NCI-H69 (cell line): ENCODE results near the gene MYOZ1.
"Not testable (repeated sequence)": the region's sequence is repeated elsewhere in the genome, so short reads cannot be mapped to it uniquely, and the experiment has no call there.

ENCODE experiments used
- DNase-seq: peaks from one replicate; lab custom pipeline; 2025; lab: John Stamatoyannopoulos, UW

MYOZ1 gene

DNA sequence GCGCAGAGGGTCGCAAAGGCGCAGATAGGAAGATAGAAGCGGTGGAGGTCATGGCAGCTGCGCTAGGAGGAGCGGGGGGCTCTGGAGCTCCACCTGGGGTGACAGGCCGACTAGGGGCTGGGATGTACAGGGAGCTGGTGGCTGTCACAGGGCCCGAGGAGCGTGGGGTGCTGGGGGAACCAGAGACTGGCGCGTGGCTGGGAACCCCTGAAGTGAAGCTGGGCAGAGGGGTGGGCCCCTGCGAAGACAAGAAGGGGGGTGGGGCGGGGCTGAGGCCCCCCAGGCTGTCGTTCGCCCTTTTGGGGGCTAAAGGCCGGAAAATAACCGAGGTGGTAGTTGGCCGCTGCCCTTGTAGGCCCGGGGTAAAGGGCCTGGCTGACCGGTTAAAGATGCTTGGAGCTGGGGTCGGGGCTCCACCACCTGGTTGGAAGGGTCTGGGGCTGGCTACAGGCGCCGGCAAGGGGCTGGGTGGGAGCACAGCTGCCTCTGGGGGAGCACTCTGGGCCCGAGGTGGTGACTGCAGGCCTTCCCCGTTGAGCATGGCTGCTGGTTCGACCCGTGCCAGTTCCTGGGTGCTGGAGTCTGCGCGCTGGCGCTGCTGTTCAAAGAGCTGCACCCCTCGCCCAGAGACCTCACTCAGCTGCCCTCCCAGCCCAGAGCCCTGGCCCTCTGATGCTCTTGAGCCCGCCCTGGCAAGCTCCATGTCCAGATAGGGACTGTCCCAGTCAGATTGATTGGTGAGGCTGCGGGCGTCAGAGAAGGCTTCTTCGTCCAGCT is 6.8 kb upstream of the MYOZ1 start:
- DNase-seq, result no peak

DNA sequence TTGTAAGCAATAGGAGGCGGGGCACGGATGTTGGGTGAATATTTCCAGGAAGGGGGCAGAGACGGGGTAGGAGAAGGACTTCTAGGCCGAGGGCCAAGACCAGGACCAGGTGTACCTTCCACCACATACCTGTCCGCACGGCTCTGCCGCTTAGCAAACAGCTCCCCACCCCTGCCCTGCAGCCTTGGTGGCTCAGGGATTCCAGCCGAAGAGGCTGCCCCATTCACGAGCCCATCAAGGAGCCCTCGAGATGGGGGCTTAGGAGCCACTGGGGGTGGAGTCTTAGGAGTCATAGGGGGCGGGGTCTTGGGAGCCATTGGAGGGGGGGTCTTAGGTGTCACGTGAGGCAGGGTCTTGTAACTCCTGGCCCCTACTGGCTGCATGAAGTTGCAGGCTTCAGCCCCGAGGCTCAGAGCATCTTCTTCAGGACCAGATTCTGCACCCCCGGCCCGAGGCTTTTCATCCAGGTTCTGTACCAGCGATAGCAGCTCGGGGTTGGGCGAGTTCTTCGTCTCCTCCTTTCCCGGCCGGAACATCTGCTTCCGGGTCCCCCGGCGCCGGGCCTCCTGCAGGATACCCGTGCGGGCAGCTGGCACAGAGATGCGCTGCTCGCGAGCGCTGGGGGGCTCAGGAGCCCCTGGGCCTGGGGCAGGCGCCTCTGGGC is 6.1 kb upstream of the MYOZ1 start:
- peak; percentile 76 for DNase-seq

DNA sequence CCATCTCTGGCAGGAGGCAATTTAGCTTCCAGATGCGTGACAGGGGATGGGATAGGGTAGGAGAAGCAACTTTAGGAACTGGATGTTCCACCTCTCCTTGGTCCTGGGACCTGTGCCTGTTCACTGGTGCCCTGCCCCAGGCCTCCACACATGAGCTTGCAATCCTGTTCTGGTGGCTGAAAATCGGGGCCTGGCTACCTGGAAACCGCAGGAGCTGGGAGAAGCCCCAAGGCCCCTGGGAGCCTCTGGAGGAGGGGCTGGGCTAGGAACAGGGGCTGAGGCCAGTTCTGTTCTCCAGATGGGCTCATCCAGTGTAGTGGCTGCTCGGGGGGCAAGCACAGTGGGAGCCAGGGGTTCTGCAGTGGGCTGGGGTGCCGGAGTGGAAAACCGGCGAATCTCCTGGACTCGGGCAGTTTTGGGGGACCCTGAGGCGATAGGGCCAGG is 5.3 kb upstream of the MYOZ1 start:
- DNase-seq, result no peak

DNA sequence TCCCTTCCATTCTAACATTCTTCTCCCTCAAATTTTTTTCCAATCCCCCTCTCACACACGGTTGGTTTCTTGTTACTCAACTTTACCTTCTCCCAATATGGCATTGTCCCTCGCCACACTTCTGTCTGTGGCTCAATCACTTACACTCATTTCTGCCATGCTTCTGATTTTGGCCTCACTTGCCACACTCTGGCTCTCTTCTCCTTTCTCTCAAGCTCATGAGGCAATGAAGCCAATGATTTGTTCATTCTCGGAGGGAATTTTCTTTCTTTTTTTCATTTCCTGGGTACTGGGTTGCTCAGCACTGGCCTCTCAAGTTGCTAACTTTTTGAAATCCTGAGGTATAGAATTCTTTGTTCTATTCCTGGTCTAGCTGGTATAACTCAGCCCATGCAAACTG is 4.0 kb upstream of the MYOZ1 start:
- no peak for DNase-seq

DNA sequence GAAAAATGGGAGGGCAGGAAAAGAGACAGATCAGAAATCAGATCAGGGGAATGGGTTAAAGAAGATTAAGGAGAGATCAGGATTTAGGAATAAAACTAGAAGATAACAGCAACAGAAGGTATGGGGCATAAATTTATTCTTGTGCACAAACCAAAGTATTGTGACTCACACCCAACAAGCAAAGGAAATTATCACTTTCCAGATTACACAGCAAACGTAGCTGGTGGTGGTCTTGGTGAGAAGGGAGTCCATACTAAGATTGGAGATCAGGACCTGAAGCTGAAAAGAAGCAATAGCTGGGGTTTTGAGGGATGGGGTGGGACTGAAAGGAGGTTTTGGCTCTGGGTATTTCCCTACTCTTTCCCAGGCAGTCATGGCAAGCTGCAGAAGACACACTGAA is 3.5 kb upstream of the MYOZ1 start:
- no peak for DNase-seq

DNA sequence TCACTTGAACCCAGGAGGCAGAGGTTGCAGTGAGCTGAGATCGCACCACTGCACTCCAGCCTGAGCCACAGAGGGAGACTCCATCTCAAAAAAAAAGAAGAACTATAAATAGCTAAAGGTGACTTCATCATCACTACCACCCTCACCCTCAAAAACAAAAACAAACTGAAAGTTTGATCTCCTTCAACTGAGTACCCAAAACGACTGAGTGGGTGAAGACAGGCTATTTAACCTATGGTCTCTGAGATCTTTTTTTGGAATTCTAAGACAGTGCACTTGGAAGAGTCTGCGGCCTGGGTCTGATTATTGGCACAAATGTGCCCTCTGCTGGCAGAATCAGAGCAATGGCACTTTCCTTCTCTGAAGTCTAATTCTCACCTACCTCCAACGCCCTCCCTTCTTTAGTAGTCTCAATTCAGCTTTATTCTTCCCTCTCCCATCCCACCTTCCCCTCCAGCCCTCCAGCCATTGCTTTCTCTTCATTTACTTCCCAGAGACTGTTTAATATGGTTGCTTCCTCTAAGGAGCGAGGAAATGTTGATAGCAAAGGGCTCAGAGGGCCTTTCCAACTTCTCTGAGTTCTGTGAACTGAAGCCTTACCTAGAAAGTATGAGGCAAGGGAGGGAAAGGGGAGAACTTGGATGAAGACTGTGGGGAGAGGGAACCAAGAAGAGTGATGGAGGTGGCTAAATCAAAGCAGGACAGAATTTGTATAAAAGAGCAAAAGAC is 2.9 kb upstream of the MYOZ1 start:
- DNase-seq, result peak; percentile 59

DNA sequence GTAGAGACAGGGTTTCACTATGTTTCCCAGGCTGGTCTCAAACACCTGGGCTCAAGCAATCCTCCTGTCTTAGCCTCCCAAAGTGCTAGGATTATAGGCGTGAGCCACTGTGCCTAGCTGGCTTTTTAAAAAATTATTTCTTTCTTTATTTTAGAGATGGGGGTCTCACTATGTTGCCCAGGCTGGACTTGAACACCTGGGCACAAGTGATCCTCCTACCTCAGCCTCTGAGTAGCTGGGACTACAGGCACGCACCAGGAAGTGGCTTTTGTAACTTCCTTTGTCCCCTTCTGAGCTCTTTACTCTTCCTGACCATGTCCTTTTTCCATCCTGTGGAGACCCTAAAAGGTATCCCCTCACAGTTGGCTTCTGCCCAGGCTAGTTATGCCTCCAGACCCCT is 2.1 kb upstream of the MYOZ1 start:
- no peak for DNase-seq

DNA sequence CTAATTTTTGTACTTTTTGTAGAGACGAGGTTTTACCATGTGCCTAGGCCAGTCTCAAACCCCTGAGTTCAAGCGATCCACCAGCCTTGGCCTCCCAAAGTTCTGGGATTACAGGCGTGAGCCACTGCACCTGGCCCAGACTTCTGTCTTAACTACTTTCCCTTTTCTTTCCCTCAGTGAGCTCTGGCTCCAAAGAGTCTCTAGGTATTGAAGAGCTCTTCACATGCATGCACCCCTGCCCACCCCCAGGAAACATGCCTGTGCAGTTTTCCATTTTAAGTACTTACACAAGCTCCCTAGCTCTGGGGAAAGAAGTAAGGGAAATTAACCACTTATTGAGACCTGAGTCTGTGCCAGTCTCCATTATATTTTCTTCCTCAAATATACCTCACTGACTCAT is 2.0 kb downstream of the MYOZ1 start:
- DNase-seq, result no peak

DNA sequence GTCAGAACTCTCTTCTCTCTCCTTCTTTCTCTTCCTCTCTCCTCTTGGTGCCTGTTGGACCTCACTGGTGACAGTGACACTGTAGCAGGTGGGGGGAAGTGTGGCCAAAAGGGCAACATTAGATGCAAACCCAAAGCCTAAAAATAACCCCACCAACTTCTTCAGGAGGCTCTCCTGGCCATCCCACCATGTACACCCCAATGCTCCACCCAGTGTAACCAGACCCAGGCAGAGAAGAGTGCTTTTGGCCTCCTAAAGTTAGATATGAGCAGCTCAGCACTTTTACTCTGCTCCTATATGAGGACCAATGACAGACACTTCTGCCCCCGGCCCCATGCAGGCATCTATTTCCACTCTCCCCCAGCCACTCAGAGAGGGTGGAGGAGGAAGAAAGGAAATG is 5.5 kb downstream of the MYOZ1 start:
- DNase-seq, result no peak

DNA sequence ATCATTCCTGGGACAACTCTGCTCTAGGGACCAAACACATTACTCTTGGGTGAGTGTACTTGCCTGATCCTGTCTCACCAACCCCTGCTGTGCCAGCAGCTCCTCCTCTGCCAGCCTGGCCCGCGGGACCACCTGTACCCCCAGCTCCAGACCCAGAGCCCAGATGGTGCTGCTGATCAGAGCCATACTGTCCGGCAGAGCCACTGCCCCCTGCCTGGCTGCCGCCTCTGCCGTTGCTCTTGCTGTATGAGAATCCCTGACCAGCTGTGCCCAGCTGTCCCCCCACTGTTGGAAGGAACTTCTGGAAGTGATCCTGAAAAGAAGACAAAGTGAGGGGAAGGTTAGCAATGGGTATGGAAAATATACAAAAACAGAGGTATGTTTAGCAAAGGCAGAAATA is 6.9 kb downstream of the MYOZ1 start:
- peak; percentile 20 for DNase-seq

DNA sequence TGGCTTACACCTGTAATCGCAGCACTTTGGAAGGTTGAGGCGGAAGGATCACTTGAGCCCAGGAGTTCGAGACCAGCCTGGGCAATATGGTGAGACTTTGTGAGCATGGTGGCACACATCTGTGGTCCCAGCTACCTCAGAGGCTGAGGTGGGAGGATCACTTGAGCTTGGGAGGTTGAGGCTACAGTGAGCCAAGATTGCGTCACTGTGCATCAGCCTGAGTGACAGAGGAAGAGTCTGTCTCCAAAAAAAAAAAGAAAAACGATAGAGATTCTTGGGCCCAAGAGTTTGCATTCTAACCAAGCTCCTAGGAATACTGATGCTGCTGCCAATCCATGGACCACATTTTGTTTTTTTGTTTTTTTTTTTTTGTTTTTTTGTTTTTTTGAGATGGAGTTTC is 12.1 kb downstream of the MYOZ1 start:
- DNase-seq, result no peak

DNA sequence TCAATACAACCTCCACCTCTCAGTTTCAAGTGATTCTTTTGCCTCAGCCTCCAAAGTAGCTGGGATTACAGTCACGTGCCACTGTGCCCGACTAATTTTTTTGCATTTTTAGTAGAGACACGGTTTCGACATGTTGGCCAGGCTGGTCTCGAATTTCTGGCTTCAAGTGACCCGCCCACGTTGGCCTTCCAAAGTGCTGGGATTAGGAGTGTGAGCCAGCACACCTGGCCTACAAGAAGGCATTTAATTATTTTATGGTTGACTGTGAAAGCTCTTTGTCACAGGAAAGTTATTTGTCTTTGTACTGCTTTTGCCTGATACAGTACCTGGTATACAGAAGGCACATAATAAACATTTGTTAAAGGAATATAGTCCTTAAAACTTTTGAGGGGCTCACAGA is 12.9 kb downstream of the MYOZ1 start:
- no peak for DNase-seq

DNA sequence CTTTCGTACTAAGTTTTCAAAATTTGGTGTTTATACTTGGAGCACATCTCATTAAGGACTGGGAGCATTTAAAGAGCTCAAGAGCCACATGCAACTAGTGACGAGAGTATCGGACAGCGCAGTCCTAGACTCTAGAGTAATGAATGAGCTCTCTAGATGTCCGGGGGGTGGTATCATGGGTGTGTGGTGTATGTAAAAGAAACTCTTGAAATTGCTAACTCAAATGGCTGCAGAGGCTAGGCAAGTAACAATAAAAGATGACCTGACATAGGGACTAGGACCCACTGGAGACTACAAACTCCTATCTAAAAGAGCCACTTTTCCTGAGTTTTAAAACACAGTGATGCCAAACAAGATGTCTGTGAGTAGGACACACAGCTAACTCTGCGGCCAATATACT is 14.0 kb downstream of the MYOZ1 start:
- no peak for DNase-seq

DNA sequence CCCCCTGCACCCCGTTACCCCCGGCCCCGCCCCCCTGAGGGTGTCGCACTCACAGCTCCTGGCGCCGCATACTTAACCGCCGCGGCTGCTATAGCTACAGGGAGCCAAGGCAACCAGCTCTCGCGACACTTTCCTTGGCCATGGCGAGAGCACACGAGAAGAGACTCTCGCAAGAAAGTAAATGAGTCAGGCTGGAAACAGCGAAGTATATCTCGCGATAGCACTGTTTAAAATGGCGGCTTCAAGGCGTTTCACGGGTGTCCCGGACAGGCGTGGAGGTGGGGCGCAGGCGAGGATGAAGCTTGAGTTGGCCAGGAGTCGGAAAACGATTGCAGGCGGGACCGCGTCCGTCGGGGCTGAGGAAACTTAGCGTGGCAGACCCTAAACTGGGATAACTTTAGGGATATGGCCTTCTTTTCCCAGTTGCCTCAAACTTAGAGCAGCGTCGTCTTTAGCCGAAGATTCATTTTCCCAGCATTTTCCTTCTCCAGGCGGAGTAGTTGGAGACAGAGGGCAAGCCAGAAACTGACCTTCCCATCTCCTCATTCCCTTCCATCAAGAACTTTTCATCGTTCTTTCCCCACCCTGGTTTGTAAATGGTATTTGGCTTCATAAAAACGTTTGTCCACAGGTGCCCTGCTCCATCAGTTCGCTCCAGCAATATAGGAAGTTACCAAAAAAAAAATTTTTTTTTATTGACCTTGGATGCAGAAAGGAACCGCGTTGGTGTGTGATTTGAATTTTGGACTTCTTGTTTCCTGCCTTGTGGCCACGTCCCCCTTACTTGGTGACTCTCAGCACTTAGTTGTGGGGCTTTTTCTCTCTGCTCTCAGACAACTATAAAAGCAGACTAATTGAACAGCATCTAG is 15.2 kb downstream of the MYOZ1 start:
- peak; percentile 96 for DNase-seq

DNA sequence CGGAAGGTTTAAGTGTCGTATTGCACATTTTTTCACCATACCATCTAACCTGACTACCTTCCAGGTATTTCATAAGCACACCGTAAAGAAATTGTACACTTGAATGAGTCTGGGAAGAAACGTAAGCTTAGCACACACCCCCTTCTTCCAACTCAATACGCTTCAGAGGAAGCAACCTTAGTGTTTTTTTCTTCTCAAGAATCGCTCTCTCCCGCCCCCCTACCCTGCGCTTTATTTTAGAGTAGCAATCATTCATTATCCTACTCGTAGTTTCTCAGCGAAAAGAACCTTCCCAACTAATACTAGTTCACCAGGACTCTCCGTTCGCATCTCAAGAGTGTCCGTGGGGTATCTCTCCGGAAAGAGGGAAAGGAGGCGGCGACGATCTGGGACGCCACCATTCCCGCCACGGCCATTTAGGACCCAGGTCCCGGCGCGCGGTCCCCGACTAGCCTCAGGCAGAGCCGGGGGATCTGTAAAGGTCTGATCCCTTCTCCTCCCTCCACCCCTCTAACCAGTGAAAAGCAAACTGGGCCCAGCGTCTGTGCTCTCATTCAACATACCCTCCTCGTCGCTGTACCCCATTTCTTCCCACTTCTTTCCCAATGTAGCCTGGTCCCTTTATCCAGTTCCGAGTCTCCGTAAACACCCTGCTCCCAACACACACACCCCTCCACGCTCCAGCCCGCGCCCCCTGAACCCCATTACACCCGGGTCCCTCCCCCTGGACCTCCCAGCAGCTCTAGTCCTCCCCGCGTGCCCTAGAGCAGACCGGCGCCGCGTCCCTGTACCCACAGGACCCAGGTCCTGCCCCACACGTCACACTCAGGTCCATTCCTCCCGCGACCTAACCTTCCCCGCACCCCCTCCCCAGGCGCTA is 16.0 kb downstream of the MYOZ1 start:
- DNase-seq, result peak; percentile 57

DNA sequence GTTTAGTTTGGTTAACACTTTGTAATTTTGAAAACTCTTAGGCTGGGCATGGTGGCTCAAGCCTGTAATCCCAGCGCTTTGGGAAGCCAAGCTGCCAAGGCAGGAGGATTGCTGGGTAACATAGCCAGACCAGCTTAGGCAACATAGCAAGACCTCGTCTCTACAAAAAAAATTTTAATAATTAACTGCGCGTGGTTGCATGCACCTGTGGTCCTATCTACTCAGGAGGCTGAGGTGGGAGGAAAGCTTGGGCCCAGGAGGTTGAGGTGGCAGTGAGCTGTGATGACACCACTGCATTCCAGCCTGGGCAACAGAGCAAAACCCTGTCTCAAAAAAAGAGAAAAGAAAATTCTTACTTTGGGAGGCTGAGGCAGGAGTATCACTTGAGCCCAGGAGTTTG is 18.2 kb downstream of the MYOZ1 start:
- DNase-seq, result no peak

DNA sequence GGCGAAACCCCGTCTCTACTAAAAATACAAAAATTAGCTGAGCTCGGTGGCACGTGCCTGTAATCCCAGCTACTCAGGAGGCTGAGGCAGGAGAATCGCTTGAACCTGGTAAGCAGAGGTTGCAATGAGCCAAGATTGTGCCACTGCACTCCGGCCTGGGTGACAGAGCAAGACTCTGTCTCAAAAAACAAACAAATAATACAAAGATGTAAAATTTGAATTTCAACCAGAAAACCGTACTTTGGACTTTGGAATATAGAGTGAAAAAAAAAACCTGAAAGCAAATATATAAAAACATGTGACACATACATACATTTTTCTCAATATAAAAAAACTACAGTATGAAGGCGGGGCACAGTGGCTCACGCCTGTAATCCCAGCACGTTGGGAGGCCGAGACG is 20.3 kb downstream of the MYOZ1 start:
- not testable (repeated sequence) for DNase-seq

DNA sequence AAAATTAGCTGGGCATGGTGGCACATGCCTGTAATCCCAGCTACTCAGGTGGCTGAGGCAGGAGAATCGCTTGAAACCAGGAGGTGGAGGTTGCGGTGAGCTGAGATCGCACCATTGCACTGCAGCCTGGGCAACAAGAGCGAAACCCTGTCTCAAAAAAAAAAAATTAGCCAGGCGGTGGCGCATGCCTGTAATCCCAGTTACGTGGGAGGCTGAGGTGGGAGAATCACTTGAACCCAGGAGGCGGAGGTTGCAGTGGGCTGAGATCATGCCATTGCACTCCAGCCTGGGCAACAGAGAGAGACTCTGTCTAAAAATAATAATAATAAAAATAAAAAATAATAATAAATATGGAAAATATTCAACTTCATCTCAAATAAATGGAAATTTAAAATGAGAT is 24.1 kb downstream of the MYOZ1 start:
- DNase-seq, result not testable (repeated sequence)

DNA sequence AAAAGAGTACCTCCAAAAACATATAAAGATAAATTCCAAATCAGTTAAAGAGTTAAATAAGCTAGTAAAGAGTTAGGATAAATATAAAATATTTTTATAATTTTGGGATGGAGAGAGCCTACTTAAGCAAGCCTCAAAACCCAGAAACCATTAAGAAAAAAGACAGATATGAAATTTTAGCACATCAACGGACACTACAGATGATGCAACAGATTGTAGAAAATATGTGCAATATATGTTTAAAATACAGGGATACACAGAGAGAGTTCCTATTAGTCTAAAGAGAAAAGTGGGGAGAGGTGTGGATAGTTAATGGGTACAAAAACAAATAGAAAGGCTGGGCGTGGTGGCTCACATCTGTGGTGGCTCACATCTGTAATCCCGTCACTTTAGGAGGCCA is 26.6 kb downstream of the MYOZ1 start:
- DNase-seq, result no peak

DNA sequence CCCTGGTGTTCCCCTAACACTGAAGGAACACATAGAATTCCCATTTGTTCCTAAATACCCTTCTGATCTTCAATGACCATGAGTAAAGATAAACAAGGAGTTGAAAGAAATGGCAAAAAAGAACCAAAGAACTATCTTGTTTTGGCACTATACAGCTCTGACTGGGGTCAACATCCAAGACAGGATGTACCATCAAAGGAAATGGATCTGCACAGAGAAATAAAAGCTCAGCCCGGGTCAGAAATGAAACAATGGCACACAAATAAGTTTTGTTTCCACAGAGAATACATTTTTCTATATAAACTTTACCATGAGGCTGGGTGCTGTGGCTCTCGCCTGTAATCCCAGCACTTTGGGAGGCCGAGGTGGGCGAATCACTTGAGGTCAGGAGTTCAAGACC is 32.2 kb downstream of the MYOZ1 start:
- DNase-seq, result no peak

DNA sequence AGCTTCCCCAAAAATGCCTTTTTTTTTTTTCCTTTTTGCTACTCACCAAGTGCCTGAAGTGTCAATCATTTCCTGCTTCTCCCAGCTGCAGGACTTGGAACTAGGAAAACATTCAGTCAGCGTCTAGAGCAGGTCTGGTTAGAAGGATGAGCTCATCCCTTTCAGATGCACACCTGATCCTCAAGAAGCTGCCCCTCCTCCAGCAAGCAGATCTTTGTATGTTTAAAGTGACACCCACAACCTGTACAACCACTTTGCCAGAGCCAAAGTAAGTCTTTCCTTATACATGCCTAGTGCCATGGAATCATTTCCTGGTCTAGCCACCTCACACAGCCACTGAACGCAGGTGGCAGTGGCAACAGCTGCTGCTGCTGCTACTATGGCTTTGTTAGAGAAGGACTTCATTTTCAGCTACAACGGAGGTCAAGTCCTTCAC is 39.8 kb downstream of the MYOZ1 start:
- peak; percentile 73 for DNase-seq
